ENCODE results near the gene FZD10. TPM values are rescaled to one million over a fixed set of nuclear protein-coding genes. Genes with fewer than 3 reads are reported as not detected.

FZD10 gene
- total RNA-seq, 6 experiments from 2014 or later = not detected

DNA sequence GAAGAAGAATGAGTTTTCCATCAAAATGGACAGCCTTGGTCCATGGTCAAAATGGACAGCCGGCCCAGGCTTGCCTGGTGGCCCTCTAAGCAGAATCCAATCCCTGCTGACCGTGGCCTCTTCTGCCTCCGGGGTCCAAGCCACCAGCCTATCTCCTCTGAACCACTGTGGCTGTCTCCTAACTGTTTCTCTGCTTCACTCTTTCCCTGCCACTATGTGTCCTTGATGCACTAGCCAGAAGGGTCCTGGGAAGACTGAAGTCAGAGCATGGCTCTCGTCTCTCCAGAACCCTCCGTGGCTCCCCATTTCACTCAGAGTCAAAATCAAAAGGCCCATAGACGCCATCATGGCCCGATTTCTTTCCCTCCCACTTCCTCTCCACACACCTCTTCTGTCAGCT is 8.5 kb upstream of the FZD10 start:
- no peak for DNase-seq
- H3K27me3 ChIP-seq = peaks cover 0 to 10% of the 10 kb centered on the region in 2 donors
- TF ChIP-seq POLR2A (IDR thresholded peaks at IDR 0.05) = no peak
- TF ChIP-seq CTCF (IDR thresholded peaks at IDR 0.05) = no peak
- H3K4me1 ChIP-seq = no peaks in the 10 kb centered on the region
- WGBS (ENCODE audit: insufficient coverage, low coverage, low lambda C conversion rate, missing lambda C conversion rate) = 73% methylated on average over 4 of the region's 7 CpGs
- no peak overlapping the region for H3K27ac ChIP-seq
- H3K36me3 ChIP-seq = no peaks in the 10 kb centered on the region
- H3K4me3 ChIP-seq = no peak overlapping the region
- intact Hi-C loops (cut with DNase I) = no loop called here
- no peak for ATAC-seq
- no peaks in the 10 kb centered on the region for H3K9me3 ChIP-seq

DNA sequence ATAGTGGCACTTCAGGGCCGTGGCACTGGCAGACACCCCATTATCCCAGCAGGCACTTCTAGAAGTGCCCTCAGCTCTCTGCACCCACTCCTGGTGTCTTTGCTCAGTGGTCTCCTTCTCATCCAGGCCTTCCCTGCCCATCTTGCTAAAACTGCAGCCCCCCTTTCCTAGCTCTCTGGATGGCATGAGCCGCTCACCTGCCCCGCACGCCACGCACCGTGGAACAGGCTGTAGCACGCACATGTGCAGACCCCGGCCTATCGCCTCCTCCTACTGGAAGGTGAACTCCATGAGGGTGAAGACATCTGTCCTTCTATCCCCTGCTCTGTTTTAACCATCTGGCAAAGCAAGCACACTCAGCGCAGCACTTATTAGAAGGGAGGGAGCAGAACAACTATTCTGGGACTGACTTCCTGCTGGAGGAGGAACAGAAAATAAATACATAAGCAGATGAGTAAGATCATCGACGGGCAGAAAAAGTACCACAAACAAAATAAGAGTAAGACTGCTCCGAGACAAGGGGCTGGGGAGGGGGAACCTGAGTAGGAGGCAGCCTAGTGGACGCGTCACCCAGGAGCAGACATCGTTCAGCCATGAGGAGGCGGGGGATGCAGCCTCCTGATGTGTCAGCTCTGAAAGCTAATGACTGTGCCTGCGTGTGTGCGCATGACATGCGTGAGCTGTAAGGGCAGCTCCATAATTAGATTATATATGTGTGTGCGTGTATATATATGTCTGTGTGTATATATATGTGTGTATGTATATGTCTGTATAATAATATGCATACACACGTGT is 7.8 kb upstream of the FZD10 start:
- Histone ChIP-seq H3K4me3 (no peak overlapping the region), H3K4me1 (no peaks in the 10 kb centered on the region), H3K9me3 (no peaks in the 10 kb centered on the region), H3K27ac (no peak overlapping the region), H3K36me3 (no peaks in the 10 kb centered on the region), H3K27me3 (peaks cover 0 to 12% of the 10 kb centered on the region in 2 donors)
- ATAC-seq (no peak), DNase-seq (no peak)
- intact Hi-C loops (cut with DNase I) = no loop called here
- 77% methylated on average over 21 of the region's 22 CpGs for WGBS (ENCODE audit: insufficient coverage, low coverage, low lambda C conversion rate, missing lambda C conversion rate)
- TF ChIP-seq CTCF (IDR thresholded peaks at IDR 0.05) = no peak
- no peak for TF ChIP-seq POLR2A (IDR thresholded peaks at IDR 0.05)

GRCh38 chr12:130155416-130156073 is 6.7 kb upstream of the FZD10 start:
- no peaks in the 10 kb centered on the region for H3K9me3 ChIP-seq

DNA sequence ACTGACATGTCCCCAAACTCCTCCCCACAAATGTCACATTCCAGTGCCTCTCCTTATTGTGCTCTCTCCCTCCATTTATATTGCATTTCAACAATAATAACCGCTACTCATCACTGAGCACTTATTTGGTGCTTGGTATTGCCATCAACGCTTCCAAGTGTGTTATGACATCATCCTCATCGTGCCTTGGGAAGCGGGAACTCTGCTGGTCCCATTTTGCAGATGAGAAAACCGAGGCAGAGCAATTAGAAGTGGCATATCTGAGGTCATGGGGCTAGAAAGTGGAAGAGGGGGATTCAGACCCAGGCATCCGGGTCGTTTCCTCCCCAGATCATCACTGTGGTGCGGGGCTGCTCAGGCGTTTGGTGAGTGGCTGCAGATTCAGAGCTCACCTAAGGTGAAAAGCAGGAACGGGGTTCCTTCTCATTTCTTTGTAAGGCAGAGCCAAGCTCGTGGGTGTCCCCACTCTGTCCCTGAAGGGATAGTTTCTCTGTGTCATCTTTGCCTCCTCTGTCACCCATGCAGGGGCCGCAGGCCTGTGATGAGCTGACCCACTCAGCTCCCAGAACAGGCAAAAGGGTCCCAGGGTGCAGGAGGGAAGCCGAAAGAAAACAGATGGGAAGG is 5.5 kb upstream of the FZD10 start:
- Histone ChIP-seq H3K27me3 (peaks cover 0 to 30% of the 10 kb centered on the region in 2 donors), H3K36me3 (no peaks in the 10 kb centered on the region), H3K4me3 (no peak overlapping the region), H3K4me1 (peaks cover 0 to 4% (median 0%) of the 10 kb centered on the region in 4 donors), H3K27ac (no peak overlapping the region), H3K9me3 (no peaks in the 10 kb centered on the region)
- intact Hi-C loops (cut with DNase I) = no loop called here
- DNase-seq (no peak), ATAC-seq (no peak)
- no peak for TF ChIP-seq CTCF (IDR thresholded peaks at IDR 0.05)
- TF ChIP-seq POLR2A (IDR thresholded peaks at IDR 0.05) = no peak
- WGBS (ENCODE audit: insufficient coverage, low coverage, low lambda C conversion rate, missing lambda C conversion rate) = 33% methylated on average over 13 of the region's 13 CpGs

More at GRCh38 chr12:130155416-130156073, 6.7 kb upstream of the FZD10 start:
- Histone ChIP-seq H3K27ac (no peak overlapping the region), H3K27me3 (peaks cover 0 to 18% of the 10 kb centered on the region in 2 donors), H3K4me1 (no peaks in the 10 kb centered on the region), H3K4me3 (no peak overlapping the region), H3K36me3 (no peaks in the 10 kb centered on the region)
- no peak for TF ChIP-seq CTCF (IDR thresholded peaks at IDR 0.05)
- no peak for TF ChIP-seq POLR2A (IDR thresholded peaks at IDR 0.05)
- intact Hi-C loops (cut with DNase I) = no loop called here
- ATAC-seq (no peak), DNase-seq (no peak)
- WGBS (ENCODE audit: insufficient coverage, low coverage, low lambda C conversion rate, missing lambda C conversion rate) = 55% methylated on average over 10 of the region's 10 CpGs

Measured in right lobe of liver (tissue), 6 donors.